Loucy (cell line): ENCODE data around the gene PARD3B.

Experiments
- H2AFZ ChIP-seq: fragments of 200-600 bp; sonication (generic); 2 replicates; pipeline ENCODE4 v1.6.0; 2016; ENCODE audit warnings: antibody characterized with exemption, mild to moderate bottlenecking, low read length, moderate library complexity
- H3F3A ChIP-seq: fragments of 200-600 bp; 2 replicates; pipeline ENCODE4 v1.6.0; 2016; ENCODE audit warnings: antibody characterized with exemption, low read depth, mild to moderate bottlenecking
- H3K27me3 ChIP-seq: fragments of 200-600 bp; sonication (generic); 2 replicates; pipeline ENCODE4 v1.6.1; 2014; ENCODE audit warnings: low read length, mild to moderate bottlenecking; ENCODE audit not compliant: insufficient read depth, poor library complexity, severe bottlenecking
- H3K36me3 ChIP-seq: fragments of 200-600 bp; sonication (generic); 2 replicates; pipeline ENCODE4 v1.6.1; 2016; ENCODE audit warnings: low read length; ENCODE audit not compliant: insufficient read depth
- H3K4me1 ChIP-seq: fragments of 200-600 bp; sonication (generic); 2 replicates; pipeline ENCODE4 v1.5.1; 2014; ENCODE audit warnings: low read length, mild to moderate bottlenecking; ENCODE audit not compliant: insufficient read depth, poor library complexity, severe bottlenecking
- H3K4me2 ChIP-seq: fragments of 200-600 bp; sonication (generic); 2 replicates; pipeline ENCODE4 v1.6.0; 2014; ENCODE audit warnings: antibody characterized with exemption, low read length, low read depth, mild to moderate bottlenecking; ENCODE audit not compliant: poor library complexity, severe bottlenecking
- H3K4me3 ChIP-seq: fragments of 200-600 bp; sonication (generic); 2 replicates; pipeline ENCODE4 v1.5.1; 2014; ENCODE audit warnings: low read length, mild to moderate bottlenecking, mixed read lengths; ENCODE audit not compliant: poor library complexity, severe bottlenecking
- H3K79me2 ChIP-seq: fragments of 200-600 bp; sonication (generic); 2 replicates; pipeline ENCODE4 v1.6.1; 2014; ENCODE audit warnings: low read length; ENCODE audit not compliant: insufficient read depth
- H3K9ac ChIP-seq: fragments of 200-600 bp; sonication (generic); 2 replicates; pipeline ENCODE4 v1.6.0; 2014; ENCODE audit warnings: mild to moderate bottlenecking, low read depth, low read length, moderate library complexity; ENCODE audit not compliant: poor library complexity, severe bottlenecking
- H3K9me2 ChIP-seq: fragments of 200-600 bp; sonication (generic); replicated peaks from 2 replicates; pipeline ENCODE4 v1.6.1; 2016; ENCODE audit warnings: low read depth, low read length, mixed read lengths
- H3K9me3 ChIP-seq: fragments of 200-600 bp; sonication (generic); 2 replicates; pipeline ENCODE4 v1.6.1; 2014; ENCODE audit warnings: mild to moderate bottlenecking, antibody characterized with exemption, low read length, low read depth; ENCODE audit not compliant: insufficient read depth
- H4K20me1 ChIP-seq: fragments of 200-600 bp; sonication (generic); 2 replicates; pipeline ENCODE4 v1.6.0; 2014; ENCODE audit warnings: antibody characterized with exemption, low read length, mild to moderate bottlenecking; ENCODE audit not compliant: insufficient read depth, poor library complexity, severe bottlenecking
- EZH2phosphoT487 ChIP-seq: fragments of 200-600 bp; IDR thresholded peaks from 2 replicates; pipeline ENCODE4 v1.6.1; 2018; ENCODE audit warnings: antibody characterized with exemption, mild to moderate bottlenecking, moderate library complexity, borderline replicate concordance
- TF ChIP-seq, protein P1 (sequence below): fragments of 200-600 bp; sonication (generic); conservative IDR thresholded peaks from 2 replicates; pipeline ENCODE4 v1.5.1; 2014; ENCODE audit warnings: mild to moderate bottlenecking, antibody characterized with exemption, low read length

The PARD3B gene

DNA sequence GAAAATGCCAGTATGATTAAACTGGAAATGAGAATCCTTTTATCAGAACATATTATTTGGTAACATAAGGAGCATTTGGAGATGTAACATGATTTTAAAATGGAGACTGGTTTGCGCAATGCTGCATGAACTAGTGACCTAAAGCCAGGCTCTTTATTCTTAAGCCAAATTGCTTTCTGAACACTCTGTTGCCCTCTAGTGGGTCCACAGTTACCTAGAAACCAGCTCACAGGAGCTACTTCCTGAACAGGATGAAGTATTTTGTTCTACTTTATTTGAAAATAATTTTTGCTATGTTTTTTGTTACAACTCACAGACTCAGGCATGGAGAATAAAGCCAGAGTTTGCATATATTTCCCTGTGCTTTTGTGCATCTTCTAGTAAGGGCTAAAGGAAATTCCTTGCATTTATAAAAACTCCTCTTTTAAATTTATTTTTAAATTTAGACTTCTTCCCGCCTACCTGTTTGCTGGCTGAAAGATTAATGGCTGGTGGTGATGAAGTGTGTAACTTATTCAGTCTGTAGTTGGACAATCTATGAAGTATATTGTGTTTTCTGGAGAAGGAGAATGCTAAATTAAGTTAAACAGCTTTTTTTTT is 146.7 kb downstream of the PARD3B start:
- Histone ChIP-seq H3K79me2 (no peaks in the 10 kb centered on the region), H3K4me1 (peaks cover 10% of the 10 kb centered on the region), H3K4me2 (peak overlapping the region; percentile 22), H3K36me3 (no peaks in the 10 kb centered on the region), H4K20me1 (no peaks in the 10 kb centered on the region), H3K4me3 (no peak overlapping the region), H3K9me3 (no peaks in the 10 kb centered on the region), H3K27me3 (no peaks in the 10 kb centered on the region), H3F3A (no peaks in the 10 kb centered on the region), H3K9ac (no peak overlapping the region), H3K9me2 (no peaks in the 10 kb centered on the region), H2AFZ (peak overlapping the region; percentile 58)
- TF ChIP-seq EZH2phosphoT487 = no peak
- TF ChIP-seq, protein P1, sequence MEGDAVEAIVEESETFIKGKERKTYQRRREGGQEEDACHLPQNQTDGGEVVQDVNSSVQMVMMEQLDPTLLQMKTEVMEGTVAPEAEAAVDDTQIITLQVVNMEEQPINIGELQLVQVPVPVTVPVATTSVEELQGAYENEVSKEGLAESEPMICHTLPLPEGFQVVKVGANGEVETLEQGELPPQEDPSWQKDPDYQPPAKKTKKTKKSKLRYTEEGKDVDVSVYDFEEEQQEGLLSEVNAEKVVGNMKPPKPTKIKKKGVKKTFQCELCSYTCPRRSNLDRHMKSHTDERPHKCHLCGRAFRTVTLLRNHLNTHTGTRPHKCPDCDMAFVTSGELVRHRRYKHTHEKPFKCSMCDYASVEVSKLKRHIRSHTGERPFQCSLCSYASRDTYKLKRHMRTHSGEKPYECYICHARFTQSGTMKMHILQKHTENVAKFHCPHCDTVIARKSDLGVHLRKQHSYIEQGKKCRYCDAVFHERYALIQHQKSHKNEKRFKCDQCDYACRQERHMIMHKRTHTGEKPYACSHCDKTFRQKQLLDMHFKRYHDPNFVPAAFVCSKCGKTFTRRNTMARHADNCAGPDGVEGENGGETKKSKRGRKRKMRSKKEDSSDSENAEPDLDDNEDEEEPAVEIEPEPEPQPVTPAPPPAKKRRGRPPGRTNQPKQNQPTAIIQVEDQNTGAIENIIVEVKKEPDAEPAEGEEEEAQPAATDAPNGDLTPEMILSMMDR = peak; percentile 87

DNA sequence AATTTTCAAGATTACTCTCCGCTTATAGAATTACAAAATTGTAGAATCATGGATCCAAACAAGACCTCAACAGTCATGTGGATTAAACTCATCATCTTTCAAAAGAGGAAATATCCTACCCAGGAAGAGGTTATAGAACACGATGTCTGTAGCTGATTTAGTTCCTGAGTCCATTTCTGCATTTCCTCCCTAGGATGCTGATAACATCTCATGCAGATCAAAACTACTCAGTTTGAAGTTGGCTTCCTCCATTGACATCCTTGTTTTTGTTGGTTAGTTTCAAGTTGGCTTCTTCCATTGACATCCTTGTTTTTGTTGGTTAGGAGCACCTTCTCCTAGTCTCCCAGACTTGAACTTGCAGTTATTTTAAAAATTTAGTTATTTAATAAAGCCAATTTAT is 147.5 kb downstream of the PARD3B start:
- H3K4me1 ChIP-seq = peaks cover 10% of the 10 kb centered on the region
- H3K9me2 ChIP-seq = no peaks in the 10 kb centered on the region
- H3K4me3 ChIP-seq = no peak overlapping the region
- no peak overlapping the region for H3K9ac ChIP-seq
- peak overlapping the region; percentile 58 for H2AFZ ChIP-seq
- no peaks in the 10 kb centered on the region for H3K9me3 ChIP-seq
- no peaks in the 10 kb centered on the region for H3K36me3 ChIP-seq
- no peaks in the 10 kb centered on the region for H3F3A ChIP-seq
- H3K79me2 ChIP-seq = no peaks in the 10 kb centered on the region
- H3K27me3 ChIP-seq = no peaks in the 10 kb centered on the region
- no peaks in the 10 kb centered on the region for H4K20me1 ChIP-seq
- TF ChIP-seq EZH2phosphoT487 = no peak
- TF ChIP-seq, protein P1 = no peak
- peak overlapping the region; percentile 22 for H3K4me2 ChIP-seq

DNA sequence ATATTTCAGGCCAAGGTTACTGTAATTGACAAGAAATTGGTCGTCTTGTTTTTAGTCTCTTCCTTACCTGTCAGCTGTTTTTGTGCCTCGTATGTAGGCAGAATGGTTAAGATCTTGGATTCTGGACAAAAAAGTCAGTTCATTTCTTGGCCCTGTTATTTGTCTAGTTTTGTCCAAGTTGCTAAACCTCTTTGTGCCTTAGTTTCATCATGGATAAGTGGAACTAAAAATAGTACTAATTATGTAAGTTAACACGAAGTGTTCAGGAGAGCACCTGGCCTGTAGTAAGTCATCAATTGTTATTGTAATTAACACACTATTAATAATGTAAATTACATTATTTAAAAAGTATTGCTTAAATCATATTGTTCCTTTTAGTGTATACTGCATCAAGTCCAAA is 148.0 kb downstream of the PARD3B start:
- no peak overlapping the region for H3K4me2 ChIP-seq
- no peaks in the 10 kb centered on the region for H3K36me3 ChIP-seq
- no peak overlapping the region for H2AFZ ChIP-seq
- H4K20me1 ChIP-seq = no peaks in the 10 kb centered on the region
- no peak overlapping the region for H3K4me3 ChIP-seq
- no peaks in the 10 kb centered on the region for H3K9me3 ChIP-seq
- TF ChIP-seq, protein P1 = no peak
- TF ChIP-seq EZH2phosphoT487 = no peak
- H3K27me3 ChIP-seq = no peaks in the 10 kb centered on the region
- H3K4me1 ChIP-seq = peaks cover 10% of the 10 kb centered on the region
- H3K9ac ChIP-seq = no peak overlapping the region
- no peaks in the 10 kb centered on the region for H3F3A ChIP-seq
- no peaks in the 10 kb centered on the region for H3K9me2 ChIP-seq
- no peaks in the 10 kb centered on the region for H3K79me2 ChIP-seq
